ENCODE results near the gene NCMAP.
"Not testable (repeated sequence)": the region's sequence is repeated elsewhere in the genome, so short reads cannot be mapped to it uniquely, and the experiment has no call there.

The NCMAP gene, protein sequence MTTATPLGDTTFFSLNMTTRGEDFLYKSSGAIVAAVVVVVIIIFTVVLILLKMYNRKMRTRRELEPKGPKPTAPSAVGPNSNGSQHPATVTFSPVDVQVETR

DNA sequence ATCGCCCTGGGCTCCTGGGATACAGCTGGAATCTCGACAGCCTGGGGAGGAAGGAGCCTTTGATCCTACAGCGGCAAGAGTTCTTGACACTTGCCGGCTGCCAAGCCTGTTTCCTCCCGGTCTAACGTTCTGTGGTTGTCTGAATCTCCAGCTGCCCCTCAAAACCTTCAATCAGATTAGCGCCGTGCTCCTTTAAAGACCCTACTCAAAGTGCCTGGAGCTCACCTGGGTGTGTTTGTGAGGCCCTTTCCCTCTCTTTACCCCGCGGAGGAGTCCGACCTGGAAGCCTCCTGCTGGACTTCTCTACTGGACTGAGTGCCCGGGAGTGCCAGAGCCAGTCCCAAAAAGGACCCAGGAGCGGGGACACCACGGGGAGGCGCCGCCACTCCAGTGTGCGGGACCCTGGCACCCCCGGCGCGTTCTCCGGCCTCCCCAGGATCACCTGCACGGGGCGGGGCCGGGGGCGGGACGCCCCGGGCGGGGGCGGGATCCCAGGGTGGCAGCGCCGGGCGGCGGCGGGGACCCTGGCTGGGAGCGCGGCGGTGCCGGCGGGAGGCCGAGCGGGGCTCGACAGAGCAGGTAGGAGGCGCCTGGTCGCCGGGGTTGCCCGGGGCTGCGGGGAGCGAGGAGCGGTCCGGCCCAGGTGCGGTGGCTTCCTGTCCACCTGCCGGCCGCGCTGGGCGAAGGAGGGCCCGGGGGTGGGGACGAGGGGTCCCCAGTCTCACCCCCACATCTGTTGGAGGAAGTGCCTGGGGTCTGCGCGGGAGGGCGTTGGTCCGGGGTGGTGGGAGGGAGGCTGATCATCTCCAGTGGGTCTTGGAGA lies at the start of gene NCMAP:
Gene NCMAP, plus strand, starts transcription at position 497 of the 823 bp plus-strand sequence. CDS start 39,344 bp downstream, outside the sequence.
- DNase-seq, result peak; percentile 25 to 64

DNA sequence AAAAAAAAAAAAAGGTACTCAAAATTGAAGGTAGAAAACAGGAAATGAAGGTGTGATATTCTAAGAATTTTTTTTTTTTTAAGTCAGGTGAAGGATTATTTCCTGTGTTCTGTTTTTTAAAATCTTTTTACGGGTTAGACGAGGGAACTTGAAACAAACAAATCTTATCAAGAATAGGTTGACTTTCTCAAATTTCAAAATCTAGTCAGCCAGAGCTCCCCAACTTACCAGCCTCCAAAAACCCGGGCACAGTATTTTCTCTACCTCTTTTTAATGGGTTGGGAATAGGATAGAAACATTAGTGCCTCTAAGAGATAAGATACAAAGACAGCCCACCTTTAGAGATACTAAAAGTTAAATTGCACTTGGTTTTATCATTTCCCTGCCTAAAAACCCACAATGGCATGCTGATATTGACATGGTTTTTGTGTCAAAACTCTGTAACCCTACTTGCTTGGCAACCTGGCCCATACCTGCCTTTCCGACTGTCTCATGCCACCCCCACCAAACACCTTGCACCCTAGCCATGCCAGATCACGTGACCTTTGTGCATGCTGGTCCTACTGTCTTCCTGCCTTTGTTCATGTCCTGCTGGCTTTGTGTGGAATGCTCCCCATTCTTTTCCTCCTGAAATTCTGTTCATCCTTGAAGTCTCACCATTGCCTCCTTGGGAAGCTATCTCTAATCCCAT lies 49.1 kb upstream of the NCMAP start:
- peak in 1 of 2 donors; percentile 54 for DNase-seq

DNA sequence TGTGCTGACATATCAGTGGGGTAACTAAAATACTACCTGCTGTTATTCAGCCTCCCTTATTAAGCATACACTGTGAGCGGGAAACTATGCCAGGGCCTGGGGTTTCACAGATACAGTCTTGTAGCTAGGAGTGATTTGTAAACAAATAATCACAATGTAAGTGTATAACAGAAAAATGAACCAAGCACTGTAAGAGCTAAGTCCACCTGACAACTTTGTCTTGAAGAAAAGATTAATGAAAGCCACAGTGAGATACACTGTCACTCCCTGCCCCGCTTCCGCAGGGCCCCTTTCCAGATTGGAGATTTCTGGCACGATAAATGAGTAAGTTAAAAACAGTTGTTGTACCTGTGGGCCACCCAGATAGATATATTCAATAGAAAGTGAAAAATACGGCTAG lies 48.5 kb upstream of the NCMAP start:
- DNase-seq, result peak; percentile 39 to 59

DNA sequence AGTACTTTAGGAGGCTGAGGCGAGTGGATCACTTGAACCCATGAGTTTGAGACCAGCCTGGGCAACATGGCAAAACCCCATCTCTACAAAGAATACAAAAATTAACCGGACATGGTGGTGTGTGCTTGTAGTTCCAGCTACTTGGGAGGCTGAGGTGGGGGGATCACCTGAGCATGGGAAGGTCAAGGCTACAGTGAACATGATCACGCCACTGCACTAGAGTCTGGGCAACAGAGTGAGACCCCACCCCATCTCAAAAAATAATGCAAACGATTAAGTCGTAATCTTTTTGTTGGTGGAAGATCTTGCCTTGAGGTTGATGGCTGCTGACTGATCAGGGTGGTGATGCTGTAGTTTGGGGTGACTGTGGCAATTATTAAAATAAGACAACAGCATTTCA lies 47.0 kb upstream of the NCMAP start:
- DNase-seq, result no peak

DNA sequence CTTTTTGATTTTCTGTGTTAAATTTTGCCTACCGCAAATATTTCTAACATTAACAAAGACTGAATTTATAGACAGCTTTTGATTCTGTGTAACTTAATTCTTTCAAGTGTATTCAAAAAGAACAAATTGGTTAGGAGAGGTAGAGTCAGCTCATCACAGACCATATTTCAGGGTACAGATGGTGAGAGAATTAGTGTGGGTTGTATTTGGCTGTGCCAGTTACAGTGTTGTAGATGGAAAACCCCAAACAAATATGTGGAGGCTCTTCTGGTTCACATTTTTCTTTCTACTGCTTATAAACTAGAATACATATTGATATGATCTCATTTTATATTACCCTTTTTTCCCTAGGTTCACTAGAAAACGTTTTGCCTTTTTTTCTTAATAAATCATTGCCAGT lies 42.2 kb upstream of the NCMAP start:
- DNase-seq, result no peak

DNA sequence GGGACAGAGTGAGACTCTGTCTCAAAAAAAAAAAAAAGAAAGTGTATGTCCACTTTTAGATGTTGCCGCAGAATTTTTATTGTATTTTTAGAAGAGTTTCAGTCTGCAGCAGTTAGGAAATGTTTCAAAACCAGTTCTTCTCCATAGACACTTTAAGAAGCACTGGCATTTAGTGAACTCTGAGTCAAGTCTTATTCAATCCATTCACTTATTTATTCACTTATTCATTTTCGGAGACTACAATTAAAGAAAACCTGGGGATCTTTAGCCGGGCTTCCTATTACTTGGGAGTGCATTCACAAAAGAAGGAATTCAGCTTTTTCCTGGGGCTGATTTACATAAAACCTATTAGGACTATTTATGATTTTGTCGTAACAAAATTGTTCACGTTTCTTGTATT lies 40.9 kb upstream of the NCMAP start:
- no peak for DNase-seq

DNA sequence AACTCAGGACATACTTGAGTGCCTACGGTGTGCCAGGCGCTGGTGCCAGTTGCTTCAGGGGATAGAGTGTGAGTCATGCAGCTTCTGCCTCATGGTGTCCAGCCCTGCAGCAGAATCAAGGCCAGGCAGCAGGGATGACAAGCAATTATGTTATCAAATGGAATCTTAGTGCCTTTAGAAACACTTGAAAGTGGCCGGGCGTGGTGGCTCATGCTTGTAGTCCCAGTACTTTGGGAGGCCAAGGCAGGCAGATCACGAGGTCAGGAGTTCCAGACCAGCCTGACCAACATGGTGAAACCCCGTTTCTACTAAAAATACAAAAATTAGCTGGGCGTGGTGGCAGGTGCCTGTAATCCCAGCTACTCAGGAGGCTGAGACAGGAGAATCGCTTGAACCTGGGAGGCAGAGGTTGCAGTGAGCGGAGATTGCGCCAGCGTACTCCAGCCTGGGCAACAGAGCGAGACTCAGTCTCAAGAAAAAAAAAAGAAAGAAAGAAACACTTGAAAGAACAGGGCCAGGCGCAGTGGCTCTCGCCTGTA lies 40.1 kb upstream of the NCMAP start:
- not testable (repeated sequence) for DNase-seq

DNA sequence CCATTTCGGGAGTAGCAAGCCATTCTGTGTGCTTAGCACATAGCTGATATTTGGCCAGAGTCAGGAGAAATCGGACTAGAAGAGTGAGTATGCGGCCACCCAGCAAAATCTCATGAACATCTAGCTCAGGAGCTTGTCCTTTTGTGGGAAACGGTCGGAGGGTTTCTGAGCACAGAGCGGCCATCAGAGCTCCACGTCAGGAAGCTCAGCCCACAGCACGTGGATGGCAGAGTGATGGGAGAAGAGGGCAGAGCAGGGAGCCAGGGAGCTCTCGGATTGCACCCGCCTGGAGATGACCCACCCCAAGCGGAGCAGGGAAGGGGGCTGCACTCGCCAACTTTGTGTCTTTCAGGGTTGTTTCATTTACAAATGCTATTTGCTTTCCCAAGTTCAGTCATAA lies 39.4 kb upstream of the NCMAP start:
- DNase-seq, result no peak

DNA sequence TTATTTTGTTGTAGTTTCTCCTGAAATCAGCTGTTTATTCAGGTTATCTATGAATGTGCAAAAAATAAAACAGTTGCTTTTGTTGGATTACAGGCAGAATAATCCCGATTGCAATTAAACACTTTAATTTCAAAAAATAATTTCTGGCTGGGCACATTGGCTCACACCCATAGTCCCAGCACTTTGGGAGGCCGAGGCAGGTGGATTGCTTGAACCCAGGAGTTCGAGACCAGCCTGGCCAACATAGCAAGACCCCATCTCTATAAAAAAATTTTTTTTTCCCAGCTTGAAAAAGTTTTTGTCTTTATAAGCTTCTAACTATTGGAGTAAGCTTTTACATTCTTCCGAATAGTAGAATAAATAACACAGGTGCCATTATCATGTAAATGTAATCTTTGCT lies 38.0 kb upstream of the NCMAP start:
- DNase-seq, result no peak

DNA sequence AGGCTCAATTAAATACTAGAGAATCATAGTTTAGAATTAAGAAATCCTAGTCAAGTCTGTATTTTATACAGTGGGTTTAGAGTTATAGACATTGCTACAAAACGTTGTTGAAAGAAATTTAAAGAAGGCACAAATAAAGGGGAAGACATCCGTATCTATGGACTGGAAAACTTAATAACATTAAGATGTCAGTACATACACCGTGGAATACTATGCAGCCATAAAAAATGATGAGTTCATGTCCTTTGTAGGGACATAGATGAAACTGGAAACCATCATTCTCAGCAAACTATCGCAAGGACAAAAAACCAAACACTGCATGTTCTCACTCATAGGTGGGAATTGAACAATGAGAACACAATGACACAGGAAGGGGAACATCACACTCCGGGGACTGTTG lies 35.6 kb upstream of the NCMAP start:
- not testable (repeated sequence) for DNase-seq

DNA sequence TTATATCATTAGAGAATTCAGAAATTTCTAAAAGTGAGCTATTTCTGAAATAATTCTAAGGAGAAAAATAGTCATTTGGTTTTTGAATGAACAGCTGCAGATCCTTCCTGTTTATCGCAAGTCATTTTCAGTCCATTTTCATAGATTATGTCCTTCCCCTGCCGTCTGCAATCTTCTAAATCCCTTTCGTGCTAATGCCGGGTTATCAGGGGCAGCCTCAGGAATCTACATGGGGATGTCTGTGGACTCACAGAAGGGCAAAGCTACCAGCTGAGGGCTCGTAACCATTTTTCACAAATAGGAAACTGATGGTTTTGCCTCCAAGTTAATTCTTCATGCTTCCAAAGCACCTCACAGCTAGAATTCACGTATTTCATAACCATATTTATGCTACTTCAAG lies 30.3 kb upstream of the NCMAP start:
- DNase-seq, result no peak

DNA sequence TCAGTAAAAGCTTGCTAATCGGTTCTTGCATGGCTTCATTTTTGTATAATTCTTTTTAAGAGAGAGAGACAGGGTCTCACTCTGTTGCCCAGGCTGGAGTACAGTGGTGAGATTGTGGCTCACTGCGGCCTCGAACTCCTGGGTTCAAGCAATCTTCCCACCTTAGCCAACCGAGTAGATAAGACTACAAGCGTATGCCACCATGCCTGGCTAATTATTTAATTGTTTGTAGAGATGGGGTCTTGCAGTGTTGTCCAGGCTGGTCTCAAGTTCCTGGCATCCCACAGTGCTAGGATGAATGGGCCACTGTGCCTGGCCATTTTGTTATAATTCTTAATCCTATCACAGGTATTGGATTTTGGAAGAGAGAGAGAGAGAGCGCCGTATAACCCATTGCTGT lies 29.8 kb upstream of the NCMAP start:
- no peak for DNase-seq

DNA sequence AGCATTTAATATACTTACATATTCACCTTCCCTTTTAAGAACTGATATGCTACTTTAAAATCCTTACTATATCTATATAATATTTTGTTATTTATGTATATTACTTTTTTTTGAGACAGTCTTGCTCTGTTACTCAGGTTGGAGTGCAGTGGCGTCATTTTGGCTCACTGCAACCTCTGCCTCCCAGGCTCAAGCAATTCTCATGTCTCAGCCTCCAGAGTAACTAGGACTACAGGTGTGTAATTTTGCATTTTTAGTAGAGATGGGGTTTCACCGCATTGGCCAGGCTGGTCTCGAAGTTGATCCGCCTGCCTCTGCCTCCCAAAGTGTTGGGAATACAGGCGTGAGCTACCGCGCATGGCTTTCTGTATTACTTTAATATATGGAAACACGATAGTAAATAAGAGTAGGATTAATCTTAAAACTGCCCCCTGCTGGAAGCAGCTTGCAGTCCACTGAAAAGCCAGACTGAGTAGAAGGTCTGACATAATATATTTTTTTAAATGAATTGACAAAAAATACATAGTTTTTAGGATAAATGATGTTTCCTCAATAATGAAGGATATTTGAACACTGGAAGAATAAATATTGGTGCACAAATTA lies 28.8 kb upstream of the NCMAP start:
- peak; percentile 44 to 69 for DNase-seq

DNA sequence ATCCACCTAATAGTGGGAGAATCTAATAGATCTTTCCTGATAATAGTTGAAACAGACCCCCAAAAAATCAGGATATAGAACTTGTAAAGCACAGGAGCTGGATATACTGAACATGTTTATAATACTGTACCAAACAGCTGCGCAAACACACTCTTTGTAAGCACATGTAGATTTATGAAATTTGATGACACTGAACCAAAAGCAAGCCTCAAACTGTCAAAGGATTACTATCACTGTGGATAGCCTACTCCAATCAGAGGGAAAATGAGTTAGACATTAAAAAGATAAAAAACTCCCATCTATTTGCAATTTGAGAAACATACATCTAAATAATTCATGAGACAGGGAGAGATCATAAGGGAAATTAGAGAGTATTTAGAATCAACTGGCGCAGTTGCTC lies 27.1 kb upstream of the NCMAP start:
- no peak for DNase-seq

DNA sequence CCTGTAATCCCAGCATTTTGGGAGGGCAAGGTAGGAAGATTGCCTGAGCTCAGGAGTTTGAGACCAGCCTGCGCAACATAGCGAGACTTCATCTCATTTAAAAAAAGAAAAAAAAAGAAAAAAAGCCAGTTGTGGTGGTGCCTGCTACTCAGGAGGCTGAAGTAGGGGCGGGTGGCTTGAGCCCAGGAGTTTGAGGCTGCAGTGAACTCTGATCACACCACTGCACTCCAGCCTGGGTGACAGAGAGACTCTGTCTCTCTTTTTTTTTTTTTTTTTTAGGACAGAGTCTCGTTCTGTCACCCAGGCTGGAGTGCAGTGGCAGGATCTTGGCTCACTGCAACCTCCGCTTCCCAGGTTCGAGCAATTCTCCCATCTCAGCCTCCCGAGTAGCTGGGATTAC lies 26.6 kb upstream of the NCMAP start:
- not testable (repeated sequence) for DNase-seq

DNA sequence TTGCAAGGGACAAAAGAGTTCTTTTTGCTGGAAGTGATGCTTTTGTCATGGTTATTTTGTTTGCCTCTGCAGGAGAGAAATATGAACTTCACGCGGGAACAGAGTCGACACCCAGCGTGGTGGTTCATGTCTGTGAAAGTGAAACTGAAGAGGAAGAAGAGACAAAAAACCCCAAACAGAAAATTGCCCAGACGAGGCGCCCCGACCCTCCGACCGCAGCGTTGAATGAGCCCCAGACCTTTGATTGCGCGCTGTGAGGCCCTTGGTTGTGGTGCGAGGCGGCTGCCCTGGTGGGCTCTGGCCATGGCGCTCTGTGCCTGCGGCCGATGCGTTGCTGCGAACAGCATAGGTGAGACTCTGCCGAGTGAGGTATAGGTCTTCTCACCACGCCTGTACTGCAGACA lies 20.9 kb upstream of the NCMAP start:
- peak; percentile 79 to 87 for DNase-seq

DNA sequence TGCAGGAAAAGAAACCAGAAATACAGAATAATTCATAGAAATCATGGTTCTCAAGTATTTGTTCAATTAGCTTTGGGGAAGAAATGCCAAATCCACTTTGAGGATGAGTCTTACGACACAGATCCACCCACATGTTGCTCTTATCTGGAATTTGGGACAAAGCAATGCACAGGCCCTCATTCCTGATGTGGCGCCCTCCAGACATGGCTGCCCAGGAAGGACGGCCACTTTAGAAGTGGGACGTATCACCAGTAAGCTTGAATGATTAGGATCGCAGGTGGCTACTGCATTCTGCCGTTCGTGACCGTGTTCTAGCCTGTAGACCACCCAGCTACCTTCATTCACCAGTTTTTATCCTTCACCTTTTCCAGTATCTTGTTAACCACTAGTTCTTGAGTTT lies 20.1 kb upstream of the NCMAP start:
- DNase-seq, result no peak

DNA sequence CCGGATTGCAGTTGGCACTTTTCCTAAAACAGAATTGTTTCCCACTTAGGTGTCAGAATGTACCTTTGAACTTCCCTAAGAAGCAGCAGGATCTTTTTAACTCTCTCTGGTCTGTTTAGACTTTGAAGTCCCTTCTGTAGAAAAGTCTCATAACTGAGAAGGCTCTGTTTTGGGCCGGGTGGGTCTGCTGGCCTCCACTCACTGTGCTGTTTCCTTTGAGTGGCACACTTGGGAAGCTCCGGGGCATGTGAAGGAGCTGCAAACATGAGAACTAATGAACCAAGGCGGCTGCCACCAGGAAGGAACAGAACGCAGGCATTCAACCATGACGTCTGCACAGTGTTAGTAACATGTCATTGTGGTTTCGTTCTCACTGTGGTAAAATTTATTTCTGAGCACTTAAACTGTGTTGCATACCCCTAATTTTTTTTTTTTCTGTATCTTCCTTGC lies 19.5 kb upstream of the NCMAP start:
- DNase-seq, result peak; percentile 81

DNA sequence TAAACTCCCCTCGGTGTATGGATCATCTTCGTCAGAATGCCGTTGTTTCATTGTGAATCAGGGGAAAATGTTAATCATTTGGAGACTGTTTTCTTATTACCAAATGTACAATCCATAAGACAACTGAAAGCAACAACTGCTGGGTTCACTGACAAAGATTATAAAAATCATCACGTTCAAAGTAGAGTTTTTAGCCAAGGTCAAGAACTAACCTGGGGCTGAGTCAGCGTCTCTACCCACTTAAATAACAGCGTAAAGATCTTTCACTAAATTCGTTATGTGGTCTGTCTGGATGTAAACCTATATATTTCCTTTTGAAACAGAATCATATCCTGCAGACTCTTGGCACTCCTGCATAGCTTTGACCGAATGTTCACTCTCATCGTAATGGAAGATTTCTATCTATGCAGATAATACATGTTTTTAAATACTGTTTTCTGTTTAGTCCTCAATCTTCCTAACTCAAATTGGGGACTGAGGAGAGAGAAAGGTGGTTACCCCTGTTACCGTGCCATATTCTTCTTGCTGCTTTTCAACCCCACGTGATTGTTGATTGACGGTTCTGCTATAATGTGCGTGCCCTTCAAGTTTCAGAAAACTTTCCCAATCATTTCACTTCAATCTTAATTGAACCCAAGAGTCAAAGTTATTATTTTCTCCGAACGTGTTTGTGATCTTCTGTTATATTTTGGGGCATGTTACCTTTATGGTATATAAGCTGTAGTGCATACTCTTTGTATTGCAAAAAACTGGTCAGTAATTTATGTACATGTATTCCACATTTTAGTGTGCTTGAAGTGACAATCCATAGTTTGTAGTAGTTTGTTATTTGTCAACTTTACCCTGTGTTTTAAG lies 15.6 kb upstream of the NCMAP start:
- DNase-seq, result no peak

DNA sequence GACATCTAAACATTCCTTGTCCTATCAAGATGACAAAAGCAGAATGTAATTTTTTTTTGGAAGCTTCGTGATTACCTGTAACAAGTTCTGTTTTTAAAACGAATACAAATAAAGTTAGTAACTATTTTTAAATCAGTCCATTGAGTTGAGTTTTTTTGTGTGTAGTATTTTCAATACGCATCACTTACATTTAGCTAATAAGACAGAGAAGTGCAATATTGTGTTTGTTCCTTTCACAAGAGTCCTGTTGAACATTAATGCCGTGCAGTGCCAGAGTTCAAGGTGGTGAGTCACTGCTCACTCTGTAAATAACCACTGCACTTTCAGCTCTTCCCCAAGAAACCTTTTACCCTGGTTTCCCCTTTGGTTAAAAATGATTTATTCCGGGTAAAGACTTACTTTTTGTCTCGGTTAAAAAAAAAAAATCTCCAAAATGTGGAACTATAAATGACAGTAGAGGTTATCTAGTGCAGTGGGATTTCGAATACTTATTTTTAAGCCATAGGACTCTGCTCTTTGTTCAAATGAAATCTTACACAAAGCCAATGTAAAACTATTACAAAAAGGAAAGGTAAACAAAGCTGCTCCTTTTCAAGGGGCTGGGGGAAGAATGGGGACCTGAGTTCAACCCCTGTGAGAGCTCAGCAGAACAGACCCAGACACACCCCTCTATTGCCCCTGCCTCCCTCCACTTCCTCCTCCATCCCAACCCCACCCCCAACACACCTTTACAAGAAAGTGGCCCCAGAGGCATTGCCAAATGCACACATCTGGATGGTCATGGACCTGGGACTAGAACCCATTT lies 14.8 kb upstream of the NCMAP start:
- no peak for DNase-seq

DNA sequence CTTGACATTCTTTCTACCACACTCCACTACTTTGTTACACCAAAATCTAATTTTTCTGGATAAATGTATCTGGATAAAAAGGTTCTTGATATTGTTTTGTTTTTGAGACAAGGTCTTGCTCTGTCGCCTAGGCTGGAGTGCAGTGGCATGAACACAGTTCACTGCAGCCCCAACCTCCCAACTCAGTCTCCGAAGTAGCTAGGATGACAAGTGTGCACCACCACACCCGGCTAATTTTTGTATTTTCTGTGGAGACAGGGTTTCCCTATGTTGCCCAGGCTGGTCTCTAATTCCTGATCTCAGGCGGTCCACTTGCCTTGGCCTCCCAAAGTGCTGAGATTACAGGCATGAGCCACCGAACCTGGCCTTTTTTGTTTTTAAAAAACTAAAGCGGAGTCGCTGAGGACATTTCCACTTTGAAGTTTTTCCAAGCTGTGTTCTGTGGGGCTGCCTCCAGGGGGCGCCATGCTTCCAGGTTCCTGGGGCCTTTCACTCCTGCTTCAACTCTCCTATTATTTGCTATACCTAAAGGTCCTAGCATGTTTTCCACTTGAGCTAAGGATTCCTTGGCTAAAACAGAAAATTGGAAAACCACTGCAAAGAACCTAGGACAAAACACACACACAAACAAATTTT lies 14.1 kb upstream of the NCMAP start:
- DNase-seq, result no peak

Measured in CD4-positive, alpha-beta T cell treated with Interferon alpha-2 for 1 hour (primary cell).